GM12875 (cell line): Measurements from ENCODE around the gene ARCN1.

Experiments
- H3K4me3 ChIP-seq: one replicate; pipeline ENCODE4 v1.5.1; 2011; ENCODE audit warnings: low read depth, low read length, control low read depth
- CTCF ChIP-seq: IDR thresholded peaks from 2 replicates; pipeline ENCODE4 v1.5.1; 2011; ENCODE audit warnings: low read depth, mild to moderate bottlenecking, control low read depth, inconsistent platforms, low read length, moderate library complexity, borderline replicate concordance; ENCODE audit not compliant: insufficient read depth

ARCN1 gene

DNA sequence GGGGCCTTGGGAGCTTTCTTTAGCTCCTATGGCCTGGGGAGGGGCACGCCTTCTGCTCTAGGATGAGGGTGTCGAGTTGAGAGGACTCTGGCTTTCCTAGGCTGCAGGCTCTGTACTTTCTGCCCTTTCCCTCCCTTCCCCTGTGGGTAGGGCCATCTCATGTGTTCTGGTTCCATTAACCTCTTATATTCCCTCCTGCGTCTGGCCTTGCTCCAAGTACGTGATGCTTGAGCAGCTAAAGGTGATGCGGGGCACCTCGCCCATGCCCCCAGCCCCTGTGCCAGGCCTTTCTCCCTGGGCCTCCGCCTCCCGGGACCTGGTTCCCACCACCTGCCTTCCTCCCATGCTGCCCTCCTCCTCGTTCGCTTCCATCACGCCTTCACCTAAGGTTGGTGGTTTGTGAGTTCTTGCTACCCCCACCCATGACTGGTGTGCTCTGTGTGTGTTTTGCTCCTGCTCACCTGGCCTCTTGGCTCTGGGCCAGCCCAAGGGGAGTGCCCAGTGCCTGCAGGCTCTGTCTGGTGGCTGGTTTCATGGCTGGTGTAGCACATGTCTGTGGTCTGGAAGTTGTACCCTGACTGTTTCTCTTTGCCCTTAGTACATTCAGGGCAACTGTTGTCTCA lies 69.3 kb downstream of the ARCN1 start:
- TF ChIP-seq CTCF = no peak
- H3K4me3 ChIP-seq = no peak overlapping the region

DNA sequence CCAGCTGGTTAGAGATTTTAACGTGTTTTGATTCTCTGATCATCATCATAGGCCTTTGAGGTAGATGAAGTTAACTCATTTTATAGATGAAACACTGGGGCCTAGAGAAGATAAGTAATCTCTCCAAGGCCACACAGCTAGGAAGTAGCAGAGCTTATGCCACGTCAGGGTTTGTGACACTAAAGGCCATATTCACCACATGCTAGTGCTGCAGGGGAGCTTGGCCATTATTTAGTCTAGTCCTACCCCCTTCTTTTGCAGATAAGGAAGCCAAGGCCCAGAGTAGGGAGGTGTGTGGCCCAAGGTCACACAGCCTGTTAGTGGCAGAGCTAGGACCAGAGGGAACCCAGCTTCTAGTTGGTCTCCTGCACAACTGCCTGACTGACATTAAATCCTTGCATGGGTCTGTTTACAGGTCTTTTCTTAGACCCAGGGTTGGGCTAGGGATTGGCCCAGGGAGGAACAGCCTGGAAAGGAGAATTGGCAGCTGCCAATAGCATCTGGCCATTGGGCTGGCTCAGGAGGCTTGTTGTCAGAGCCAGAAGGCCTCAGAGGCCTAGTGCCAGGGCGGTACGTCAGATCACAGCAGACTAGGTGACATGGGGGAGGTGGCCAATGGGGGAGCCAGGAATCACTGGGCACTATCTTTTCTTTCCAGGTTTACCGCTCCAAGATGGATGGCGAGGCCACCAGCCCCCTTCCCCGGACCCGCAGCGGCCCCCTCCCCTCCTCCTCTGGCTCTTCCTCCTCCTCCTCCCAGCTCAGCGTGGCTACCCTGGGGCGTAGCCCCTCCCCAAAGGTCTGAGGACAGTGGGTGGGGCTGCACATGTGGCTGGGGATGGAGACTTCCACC lies 71.2 kb downstream of the ARCN1 start:
- no peak overlapping the region for H3K4me3 ChIP-seq
- no peak for TF ChIP-seq CTCF

DNA sequence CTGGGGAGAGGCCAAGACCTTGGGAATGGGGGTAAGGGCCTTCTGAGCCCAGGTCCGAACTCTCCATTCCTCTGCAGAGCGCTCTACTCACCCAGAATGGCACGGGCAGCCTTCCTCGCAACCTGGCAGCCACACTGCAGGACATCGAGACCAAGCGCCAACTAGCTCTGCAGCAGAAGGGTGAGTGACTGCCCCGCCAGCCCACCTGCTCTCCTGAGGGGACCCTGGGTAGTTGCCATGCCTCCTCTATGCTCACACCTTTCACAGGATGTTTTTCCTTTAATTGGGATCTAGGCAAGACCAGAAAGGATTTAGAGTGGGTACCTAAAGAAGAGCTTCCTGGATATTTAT lies 71.8 kb downstream of the ARCN1 start:
- TF ChIP-seq CTCF = no peak

GRCh38 chr11:118644496-118644895 lies 72.3 kb downstream of the ARCN1 start:
- TF ChIP-seq CTCF = no peak
- H3K4me3 ChIP-seq = no peak overlapping the region

More for the DNA sequence above, 71.8 kb downstream of the ARCN1 start:
- H3K4me3 ChIP-seq = no peak overlapping the region

- no peak for TF ChIP-seq CTCF
- no peak overlapping the region for H3K4me3 ChIP-seq
These were observed 73.0 kb downstream of the ARCN1 start for GRCh38 chr11:118645066-118645715.

DNA sequence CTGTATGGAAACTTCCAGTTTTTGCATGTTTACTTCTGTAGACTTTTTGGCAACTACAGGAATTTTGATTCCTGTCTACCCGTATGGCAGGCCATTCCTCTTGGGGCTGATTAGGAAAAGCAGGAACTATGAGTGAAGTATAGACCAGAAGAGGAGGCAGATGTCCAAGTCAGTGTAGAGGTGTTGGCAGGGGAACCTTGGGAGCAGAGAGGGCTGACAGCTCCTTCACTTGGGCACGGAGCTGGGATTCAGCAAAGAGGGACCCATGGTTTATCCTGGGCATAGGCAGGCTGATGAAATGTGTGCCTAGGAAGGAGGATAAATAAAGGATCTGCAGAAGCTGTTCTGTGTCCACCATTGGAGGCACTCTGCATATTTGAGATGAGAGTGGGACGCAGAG lies 74.2 kb downstream of the ARCN1 start:
- H3K4me3 ChIP-seq = no peak overlapping the region
- no peak for TF ChIP-seq CTCF
